H1 (cell line): ENCODE data around the gene YWHAG. TPM values are rescaled to one million over a fixed set of nuclear protein-coding genes. Genes with fewer than 3 reads are reported as not detected.

Experiments
- CTCF ChIA-PET: fragments of 300-600 bp; sonication (Branson Sonifier 250); formaldehyde crosslinking; loops from one replicate; lab custom pipeline; 2021; ENCODE audit not compliant: partially characterized antibody; lab: Charles Lee
- POLR2A ChIA-PET: fragments of 300-600 bp; sonication (Branson Sonifier 250); formaldehyde crosslinking; loops from one replicate; lab custom pipeline; 2021; ENCODE audit warnings: inconsistent platforms; ENCODE audit not compliant: partially characterized antibody; lab: Charles Lee
- DNase-seq, 2 experiments: peaks; one replicate each; pipeline versions ENCODE4 v3.0.0 to v3.0.0-alpha.2; 2010 to 2022; ENCODE audit warnings: low spot score in 2 of 2, low read depth in 1 of 2, mixed read lengths in 1 of 2
- FAIRE-seq: peaks from 2 replicates; lab custom pipeline; 2011; peaks lifted over from hg19 to GRCh38; lab: Jason Lieb, UNC
- H2AFZ ChIP-seq: 2 replicates; pipeline ENCODE4 v1.8.1; 2012; ENCODE audit warnings: low read length, inconsistent platforms
- H2AK5ac ChIP-seq: 2 replicates; pipeline ENCODE4 v1.6.1; 2013; ENCODE audit warnings: low read depth, low read length
- H2BK120ac ChIP-seq: replicated peaks from 2 replicates; pipeline ENCODE3; 2013; ENCODE audit warnings: low read depth, low read length, inconsistent platforms
- H2BK12ac ChIP-seq: 2 replicates; pipeline ENCODE4 v1.6.1; 2013; ENCODE audit warnings: low read depth, low read length
- H2BK15ac ChIP-seq: 2 replicates; pipeline ENCODE4 v1.6.1; 2013; ENCODE audit warnings: low read length
- H2BK20ac ChIP-seq: 2 replicates; pipeline ENCODE4 v1.6.1; 2013; ENCODE audit warnings: low read length
- H2BK5ac ChIP-seq: 2 replicates; pipeline ENCODE4 v1.6.1; 2013; ENCODE audit warnings: low read depth, low read length
- H3K14ac ChIP-seq: 2 replicates; pipeline ENCODE4 v1.6.1; 2013; ENCODE audit warnings: inconsistent platforms; ENCODE audit not compliant: insufficient read length
- H3K18ac ChIP-seq: 2 replicates; pipeline ENCODE4 v1.6.1; 2013; ENCODE audit warnings: low read length; ENCODE audit errors: extremely low read depth
- H3K23ac ChIP-seq: 2 replicates; pipeline ENCODE4 v1.6.1; 2013; ENCODE audit warnings: inconsistent platforms; ENCODE audit not compliant: insufficient read length
- H3K23me2 ChIP-seq: 2 replicates; pipeline ENCODE4 v1.6.1; 2013; ENCODE audit warnings: low read depth, low read length
- H3K27ac ChIP-seq: 2 replicates; pipeline ENCODE4 v1.6.1; 2011; ENCODE audit warnings: low read depth, low read length, inconsistent platforms
- H3K27me3 ChIP-seq, 4 experiments: replicated peaks in 1 of 4; 1 replicate in 1 of 4; 2 replicates in 3 of 4; pipeline versions ENCODE4 v1.6.1 to v1.8.1; 2011 to 2013; ENCODE audit warnings: low read length in 3 of 4, mild to moderate bottlenecking in 3 of 4, inconsistent platforms in 2 of 4, mixed read lengths in 2 of 4, moderate library complexity in 1 of 4; ENCODE audit not compliant: control insufficient read depth in 3 of 4, insufficient read depth in 3 of 4; ENCODE audit errors: extremely low read depth in 1 of 4
- H3K36me3 ChIP-seq, 4 experiments: 2 replicates each; pipeline versions ENCODE4 v1.6.1 to v1.8.1; 2011 to 2013; ENCODE audit warnings: mild to moderate bottlenecking in 4 of 4, low read length in 3 of 4, moderate library complexity in 2 of 4, control low read depth in 1 of 4, inconsistent platforms in 1 of 4; ENCODE audit not compliant: insufficient read depth in 4 of 4, control insufficient read depth in 2 of 4
- H3K4ac ChIP-seq: replicated peaks from 2 replicates; pipeline ENCODE3; 2013; ENCODE audit warnings: low read length, low read depth, mixed read lengths, inconsistent platforms; ENCODE audit not compliant: insufficient read length
- H3K4me1 ChIP-seq, 4 experiments: replicated peaks in 1 of 4; 1 replicate in 1 of 4; 2 replicates in 3 of 4; pipeline versions ENCODE4 v1.6.1 to v1.8.1; 2011 to 2013; ENCODE audit warnings: low read length in 3 of 4, inconsistent platforms in 2 of 4, mixed read lengths in 1 of 4; ENCODE audit not compliant: insufficient read depth in 4 of 4, control insufficient read depth in 3 of 4
- H3K4me2 ChIP-seq, 2 experiments: 2 replicates each; pipeline versions ENCODE4 v1.6.1 to v1.8.1; 2011 to 2013; ENCODE audit warnings: low read depth in 2 of 2, low read length in 2 of 2, control low read depth in 1 of 2, inconsistent platforms in 1 of 2, mild to moderate bottlenecking in 1 of 2; ENCODE audit not compliant: insufficient read depth in 1 of 2
- H3K4me3 ChIP-seq, 4 experiments: fragments of 200-600, 300-600 bp in 1 of 4; sonication (generic), shearing (Covaris generic), sonication (Bioruptor Twin) in 1 of 4; 2 replicates each; pipeline versions ENCODE4 v1.5.1 to v1.8.1; 2011 to 2016; ENCODE audit warnings: low read length in 4 of 4, low read depth in 3 of 4, control low read depth in 2 of 4, inconsistent platforms in 2 of 4, mild to moderate bottlenecking in 2 of 4, mixed read lengths in 1 of 4, moderate library complexity in 1 of 4; ENCODE audit not compliant: insufficient read depth in 2 of 4; ENCODE audit errors: extremely low read depth in 1 of 4
- H3K56ac ChIP-seq: replicated peaks from 2 replicates; pipeline ENCODE3; 2013; ENCODE audit warnings: low read depth, mild to moderate bottlenecking, mixed read lengths, low read length, inconsistent platforms; ENCODE audit not compliant: insufficient read length
- H3K79me1 ChIP-seq: 2 replicates; pipeline ENCODE4 v1.6.1; 2013; ENCODE audit warnings: low read depth, low read length, control low read depth
- H3K79me2 ChIP-seq, 2 experiments: 2 replicates each; pipeline versions ENCODE4 v1.6.1 to v1.8.1; 2012 to 2013; ENCODE audit warnings: low read length in 2 of 2, mild to moderate bottlenecking in 2 of 2, inconsistent platforms in 1 of 2; ENCODE audit not compliant: insufficient read depth in 2 of 2, control insufficient read depth in 1 of 2
- H3K9ac ChIP-seq, 4 experiments: replicated peaks in 1 of 4; 1 replicate in 1 of 4; 2 replicates in 3 of 4; pipeline versions ENCODE4 v1.6.1 to v1.8.1; 2011 to 2013; ENCODE audit warnings: low read depth in 3 of 4, low read length in 3 of 4, control low read depth in 2 of 4, mild to moderate bottlenecking in 2 of 4, moderate library complexity in 2 of 4, inconsistent platforms in 1 of 4; ENCODE audit errors: extremely low read depth in 1 of 4
- H3K9me3 ChIP-seq, 2 experiments: 2 replicates each; pipeline versions ENCODE4 v1.6.1 to v1.8.1; 2012 to 2013; ENCODE audit warnings: mild to moderate bottlenecking in 2 of 2, moderate library complexity in 2 of 2, control low read depth in 1 of 2, inconsistent platforms in 1 of 2, low read depth in 1 of 2, low read length in 1 of 2, mixed read lengths in 1 of 2; ENCODE audit not compliant: insufficient read depth in 2 of 2
- H4K20me1 ChIP-seq, 2 experiments: replicated peaks in 1 of 2; 2 replicates each; pipeline versions ENCODE3 to v1.8.1; 2011 to 2013; ENCODE audit warnings: inconsistent platforms in 2 of 2, low read length in 2 of 2, mild to moderate bottlenecking in 1 of 2; ENCODE audit not compliant: insufficient read depth in 2 of 2, control insufficient read depth in 1 of 2
- H4K5ac ChIP-seq: 2 replicates; pipeline ENCODE4 v1.6.1; 2013; ENCODE audit warnings: low read length, low read depth, mixed read lengths, inconsistent platforms; ENCODE audit not compliant: insufficient read length
- H4K8ac ChIP-seq: 2 replicates; pipeline ENCODE4 v1.8.0; 2013; ENCODE audit warnings: mild to moderate bottlenecking, moderate library complexity, low read length, inconsistent platforms; ENCODE audit not compliant: insufficient read depth; ENCODE audit errors: extremely low read depth
- H4K91ac ChIP-seq: replicated peaks from 2 replicates; pipeline ENCODE3; 2013; ENCODE audit warnings: low read length, mixed read lengths, inconsistent platforms; ENCODE audit not compliant: insufficient read length
- CHD2 ChIP-seq: IDR thresholded peaks from 2 replicates; pipeline ENCODE4 v1.6.1; 2012; ENCODE audit warnings: low read length, improper control_type of control experiment
- HDAC2 ChIP-seq, 2 experiments: fragments of 300-600 bp in 1 of 2; sonication (generic) in 1 of 2; IDR thresholded peaks; 2 replicates each; pipeline ENCODE4 v1.6.1; 2011 to 2012; ENCODE audit warnings: low read depth in 2 of 2, low read length in 2 of 2, mild to moderate bottlenecking in 2 of 2, moderate library complexity in 2 of 2, borderline replicate concordance in 1 of 2, inconsistent platforms in 1 of 2
- JUN ChIP-seq: IDR thresholded peaks from 2 replicates; pipeline ENCODE4 v1.6.1; 2011; ENCODE audit warnings: low read depth, mild to moderate bottlenecking, improper control_type of control experiment, low read length
- KDM1A ChIP-seq: fragments of 200-600, 300-600 bp; sonication (generic); IDR thresholded peaks from 2 replicates; pipeline ENCODE4 v1.7.1; 2016; ENCODE audit warnings: mild to moderate bottlenecking, low read length, borderline replicate concordance
- POLR2AphosphoS5 ChIP-seq: IDR thresholded peaks from 2 replicates; pipeline ENCODE4 v1.6.1; 2011; ENCODE audit warnings: low read depth, low read length
- RAD21 ChIP-seq, 2 experiments: IDR thresholded peaks in 1 of 2; conservative IDR thresholded peaks in 1 of 2; 2 replicates each; pipeline ENCODE4 v1.6.1; 2011; ENCODE audit warnings: low read depth in 2 of 2, low read length in 2 of 2, improper control_type of control experiment in 1 of 2, inconsistent platforms in 1 of 2, mild to moderate bottlenecking in 1 of 2, moderate library complexity in 1 of 2
- SP1 ChIP-seq: IDR thresholded peaks from 2 replicates; pipeline ENCODE4 v1.6.1; 2011; ENCODE audit warnings: low read depth, low read length
- SUZ12 ChIP-seq: fragments of 200-600 bp; sonication (generic); IDR thresholded peaks from 2 replicates; pipeline ENCODE4 v1.6.1; 2012; ENCODE audit warnings: mild to moderate bottlenecking, inconsistent platforms, low read length, moderate library complexity, mixed read lengths
- YY1 ChIP-seq: IDR thresholded peaks from 2 replicates; pipeline ENCODE4 v1.6.1; 2011; ENCODE audit warnings: low read depth, mild to moderate bottlenecking, low read length
- WGBS, 2 experiments: shearing (Covaris generic) in 1 of 2; methylation state at CpG; one replicate each; pipeline versions ENCODE4 v1.1.6 to v1.1.7; 2013 to 2015; ENCODE audit warnings: low lambda C conversion rate in 2 of 2, mixed read lengths in 2 of 2, inconsistent platforms in 1 of 2, low coverage in 1 of 2, missing lambda C conversion rate in 1 of 2; ENCODE audit not compliant: insufficient replicate concordance in 2 of 2, insufficient coverage in 1 of 2, insufficient read length in 1 of 2; ENCODE audit errors: extremely low coverage in 1 of 2, missing lambda C conversion rate in 1 of 2; 5-methylcytosine and 5-hydroxymethylcytosine counted together
- polyA plus RNA-seq, 7 experiments: library from polyadenylated mRNA; depleted of rRNA in 3 of 7; stranded (reverse) in 5 of 7; unstranded in 2 of 7; fragments of >200 nt in 5 of 7; fragments of 200-250 nt in 2 of 7; gene quantifications; 1 replicate in 5 of 7; 2 replicates in 1 of 7; 4 replicates in 1 of 7; pipeline versions ENCODE4 v1.2.1 to v1.2.3, GENCODE V29; 2011 to 2013; ENCODE audit warnings: missing spikeins in 2 of 7, mixed read lengths in 2 of 7
- total RNA-seq: library from RNA; stranded (reverse); fragmentation: NEBNext Ultra II Directional; extraction: Animal tissue kit (Norgen Biotek cat#: 25700); gene quantifications from 2 replicates; pipeline ENCODE4 v1.2.1, GENCODE V29; 2021
- TF ChIP-seq, protein P1 (sequence below): IDR thresholded peaks from 2 replicates; pipeline ENCODE4 v1.6.1; 2011; ENCODE audit warnings: low read depth, mild to moderate bottlenecking, low read length; ENCODE audit not compliant: insufficient read depth

Gene YWHAG
- total and polyA plus RNA-seq, 2 of the 8 experiments (the other 6 are each of a cell fraction or from before 2014, with no cell fraction given): 57.2 to 241 TPM

DNA sequence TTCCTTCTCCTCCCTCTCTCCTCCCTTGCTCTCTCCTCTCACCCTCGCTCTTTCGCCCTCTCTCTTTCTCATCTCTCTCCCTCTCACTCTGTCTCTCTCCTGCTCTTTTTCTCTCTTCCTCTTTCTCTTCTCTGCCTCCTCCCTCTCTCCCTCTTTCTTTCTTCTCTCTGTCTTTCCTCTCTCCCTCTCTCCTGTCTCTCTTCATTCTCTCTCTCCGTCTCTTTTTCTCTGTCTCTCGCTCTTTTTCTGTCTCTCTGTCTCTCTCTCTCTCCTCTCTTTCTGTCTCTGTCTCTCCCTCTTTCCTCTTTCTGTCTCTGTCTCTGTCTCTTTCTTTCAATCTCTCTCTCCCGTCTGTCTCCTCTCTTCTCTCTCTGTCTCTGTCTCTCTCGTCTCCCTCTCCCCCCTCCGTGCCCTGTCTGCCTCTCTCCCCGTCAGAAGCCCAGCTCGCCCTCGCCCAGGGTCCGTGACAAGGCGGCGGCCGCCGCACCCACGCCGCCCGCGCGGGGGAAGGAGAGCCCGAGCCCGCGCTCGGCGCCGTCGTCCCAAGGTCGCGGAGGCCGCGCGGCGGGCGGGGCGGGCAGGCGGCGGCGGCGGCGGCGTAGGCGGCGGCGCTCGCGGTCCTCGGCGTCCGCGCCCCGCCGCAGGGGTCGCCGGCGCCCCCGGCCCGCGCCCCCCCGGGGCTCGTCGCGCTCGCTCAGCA is 77.6 kb downstream of the YWHAG start:
- Histone ChIP-seq H3K9me3 (no peaks in the 10 kb centered on the region), H3K18ac (peak overlapping the region; percentile 32), H3K79me1 (peaks cover 3% of the 10 kb centered on the region; the same call in 1 of the 2 replicates), H2BK20ac (peak overlapping the region; percentile 18; the same call in 1 of the 2 replicates), H3K9ac (peak overlapping the region in 1 of 4 experiments; percentile 46; a peak in 1 of 7 replicates), H2AFZ (no peak overlapping the region), H3K4me3 (peak overlapping the region; percentile 39 to 95 (median 56)), H2BK12ac (peak overlapping the region; percentile 80; the same call in 1 of the 2 replicates), H2AK5ac (0 out of 2 replicates have a peak overlapping the region, but pooled peaks have one; percentile 13), H3K23me2 (peaks cover 15% of the 10 kb centered on the region), H2BK120ac (no peak overlapping the region), H4K8ac (no peak overlapping the region), H4K20me1 (peaks cover 0 to 4% of the 10 kb centered on the region in 2 experiments), H3K56ac (no peak overlapping the region), H2BK5ac (no peak overlapping the region; the same call in 1 of the 2 replicates), H3K36me3 (peaks cover 2 to 6% (median 2%) of the 10 kb centered on the region in 4 experiments; a peak in 4 of 8 replicates), H3K14ac (no peak overlapping the region), H2BK15ac (peak overlapping the region; percentile 61; the same call in 1 of the 2 replicates), H3K4me2 (peak overlapping the region; percentile 88 to 90), H4K5ac (no peak overlapping the region), H3K4ac (no peak overlapping the region), H3K27me3 (peaks cover 8 to 34% (median 17%) of the 10 kb centered on the region in 4 experiments), H3K23ac (no peak overlapping the region), H3K79me2 (no peaks in the 10 kb centered on the region), H3K27ac (no peak overlapping the region), H3K4me1 (peaks cover 0 to 11% (median 6%) of the 10 kb centered on the region in 4 experiments; a peak in 5 of 7 replicates), H4K91ac (no peak overlapping the region)
- CTCF ChIA-PET: interaction anchor here (0.6 to 19.4 kb wide), 5 partner anchors 8 to 96 kb away, joined by 3 to 426 read pairs (median 5); partner anchors contain the start of gene HSPB1
- FAIRE-seq (no peak), DNase-seq (no peak)
- POLR2A ChIA-PET: interaction anchor here (1.0 to 4.7 kb wide), 11 partner anchors 10 to 89 kb away, joined by 3 to 22 read pairs (median 7); partner anchors contain the start of genes HSPB1 and YWHAG
- 0% methylated on average over 9 of the region's 63 CpGs; no CpG with 5 or more reads in 1 of the 2 experiments for whole genome bisulfite sequencing, 2 experiments
- TF ChIP-seq POLR2AphosphoS5 (no peak), JUN (no peak), YY1 (no peak), HDAC2 (IDR thresholded peaks at IDR 0.05; ENCODE audit: borderline replicate concordance in 1 of 2, low read depth in 2 of 2, low read length in 2 of 2) (no peak), CHD2 (no peak), SUZ12 (peak; percentile 60), SP1 (no peak), RAD21 (IDR thresholded peaks at IDR 0.05 in 1 of 2, conservative IDR thresholded peaks at IDR 0.05 in 1 of 2; ENCODE audit: low read depth in 2 of 2, low read length in 2 of 2) (no peak), KDM1A (0 out of 2 replicates have a peak, but pooled peaks have one; percentile 10)
- TF ChIP-seq, protein P1, sequence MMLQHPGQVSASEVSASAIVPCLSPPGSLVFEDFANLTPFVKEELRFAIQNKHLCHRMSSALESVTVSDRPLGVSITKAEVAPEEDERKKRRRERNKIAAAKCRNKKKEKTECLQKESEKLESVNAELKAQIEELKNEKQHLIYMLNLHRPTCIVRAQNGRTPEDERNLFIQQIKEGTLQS: no peak
